Measurements from ENCODE around the gene CHID1.

The CHID1 gene

GRCh38 chr11:883527-883926 lies 27.1 kb downstream of the CHID1 start:
- no peak for DNase-seq

DNA sequence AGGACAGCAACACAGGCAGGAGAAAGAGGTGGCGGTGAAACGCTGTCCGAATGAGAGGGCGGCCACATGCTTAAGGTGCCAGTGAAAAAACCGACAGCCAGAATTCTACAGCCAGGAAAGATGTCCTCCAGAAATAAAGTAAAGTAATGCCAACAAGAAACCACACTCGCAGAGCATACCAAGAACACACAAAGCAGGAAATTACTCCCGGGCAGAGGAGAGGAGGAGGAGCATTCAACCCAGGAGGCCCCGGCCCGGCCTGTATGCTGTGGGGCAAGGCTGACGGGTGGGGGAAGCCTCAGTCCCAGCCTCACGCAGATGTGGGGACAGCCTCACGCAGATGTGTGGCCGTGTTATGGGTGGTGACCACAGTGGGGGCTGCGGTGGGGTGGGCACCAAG lies 28.0 kb downstream of the CHID1 start:
- DNase-seq, result no peak

GRCh38 chr11:880447-880846 lies 30.2 kb downstream of the CHID1 start:
- DNase-seq, result no peak

DNA sequence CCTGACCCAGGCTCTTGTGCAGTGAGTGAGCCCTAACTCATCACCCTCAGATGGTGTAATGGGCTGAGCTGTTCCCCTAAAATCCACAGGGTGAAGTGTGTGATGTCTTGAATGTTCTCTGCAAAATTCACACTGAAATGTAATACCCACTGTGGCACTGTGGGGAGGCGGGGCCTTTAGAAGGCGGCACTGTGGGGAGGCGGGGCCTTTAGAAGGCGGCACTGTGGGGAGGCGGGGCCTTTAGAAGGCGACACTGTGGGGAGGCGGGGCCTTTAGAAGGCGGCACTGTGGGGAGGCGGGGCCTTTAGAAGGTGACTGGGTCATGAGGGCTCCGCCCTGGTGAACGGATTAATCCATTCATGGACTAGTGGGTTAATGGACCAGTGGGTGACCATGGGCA lies 33.0 kb downstream of the CHID1 start:
- no peak for DNase-seq

DNA sequence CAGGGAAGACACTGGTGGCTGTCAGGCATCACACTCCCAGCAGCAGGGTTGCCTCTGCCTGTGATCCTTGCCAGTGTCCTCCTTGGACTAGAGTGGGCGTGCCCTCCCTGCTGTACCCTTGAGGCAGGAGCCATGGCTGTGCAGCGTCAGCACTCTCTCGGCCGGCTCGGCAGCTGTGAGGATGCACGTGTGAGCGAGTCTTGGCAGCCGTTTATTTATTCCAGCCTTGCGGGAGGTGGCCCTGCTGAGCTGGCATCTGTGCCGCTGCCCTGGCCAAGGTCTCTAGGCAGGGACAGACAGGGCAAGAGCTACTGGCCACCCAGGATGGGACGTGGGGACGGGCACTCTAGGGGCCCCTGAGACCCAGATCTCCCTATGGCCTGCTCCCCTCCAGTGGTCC lies 34.1 kb downstream of the CHID1 start:
- no peak for DNase-seq

GRCh38 chr11:875769-876301 lies 34.8 kb downstream of the CHID1 start:
- DNase-seq, result no peak

GRCh38 chr11:875203-875602 lies 35.4 kb downstream of the CHID1 start:
- DNase-seq, result no peak

DNA sequence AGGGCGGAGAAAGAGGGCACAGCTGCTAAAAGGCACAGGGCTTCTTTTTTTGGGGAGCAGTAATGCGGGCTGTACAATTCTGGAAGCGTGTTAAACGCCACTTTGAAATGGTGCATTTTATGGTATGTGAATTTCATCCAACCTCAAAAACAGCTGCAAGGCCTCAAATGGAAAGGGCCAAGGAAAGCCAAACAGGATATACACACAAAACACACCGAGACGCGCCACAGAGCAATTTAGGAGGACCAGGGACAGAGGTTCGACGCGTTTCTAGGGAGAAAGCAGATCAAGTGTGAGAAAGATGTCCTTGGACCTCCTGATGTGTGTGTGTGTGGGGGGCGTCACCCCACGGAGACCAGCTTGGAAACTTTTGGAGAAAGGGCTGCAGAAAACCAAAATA lies 36.9 kb downstream of the CHID1 start:
- no peak for DNase-seq

DNA sequence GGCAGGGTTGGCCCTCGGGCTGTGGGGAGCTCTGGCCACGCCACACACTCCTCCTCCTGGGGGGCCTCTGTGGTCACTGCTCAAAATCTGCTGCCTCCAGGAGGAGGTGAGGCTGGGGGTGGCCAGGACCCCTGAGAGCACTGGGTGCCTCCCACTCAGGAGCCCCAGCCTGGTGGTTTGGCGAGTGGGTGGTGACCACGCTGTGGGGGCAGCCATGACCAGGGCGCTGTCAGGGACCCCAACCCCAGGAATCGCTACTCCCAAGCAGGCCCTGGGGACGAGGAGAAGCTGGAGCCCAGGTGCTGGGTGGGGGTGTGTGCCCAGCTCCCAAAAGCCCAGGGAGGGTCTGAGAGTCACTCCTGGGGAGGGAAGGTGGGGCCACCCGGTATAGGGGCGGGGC lies 37.8 kb downstream of the CHID1 start:
- DNase-seq, result no peak

DNA sequence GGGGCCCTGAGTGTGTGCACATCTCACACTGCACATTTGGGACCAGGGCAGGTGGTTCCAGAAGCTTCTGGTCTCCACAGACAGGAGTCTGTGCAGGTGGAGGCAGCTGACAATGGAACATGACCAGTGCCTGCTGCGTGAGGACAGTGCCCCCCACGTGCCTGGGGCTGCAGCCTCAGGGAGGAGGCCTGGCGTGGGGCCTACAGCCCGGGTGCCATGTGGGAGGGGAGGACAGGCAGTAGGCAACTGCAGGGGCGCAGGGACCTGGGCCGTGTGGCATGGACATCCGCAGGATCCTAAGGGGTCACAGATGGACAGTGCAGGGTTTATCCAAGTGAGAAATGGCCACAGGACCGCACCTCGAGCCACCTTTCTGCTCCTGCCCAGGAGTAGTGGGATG lies 39.1 kb downstream of the CHID1 start:
- DNase-seq, result no peak

DNA sequence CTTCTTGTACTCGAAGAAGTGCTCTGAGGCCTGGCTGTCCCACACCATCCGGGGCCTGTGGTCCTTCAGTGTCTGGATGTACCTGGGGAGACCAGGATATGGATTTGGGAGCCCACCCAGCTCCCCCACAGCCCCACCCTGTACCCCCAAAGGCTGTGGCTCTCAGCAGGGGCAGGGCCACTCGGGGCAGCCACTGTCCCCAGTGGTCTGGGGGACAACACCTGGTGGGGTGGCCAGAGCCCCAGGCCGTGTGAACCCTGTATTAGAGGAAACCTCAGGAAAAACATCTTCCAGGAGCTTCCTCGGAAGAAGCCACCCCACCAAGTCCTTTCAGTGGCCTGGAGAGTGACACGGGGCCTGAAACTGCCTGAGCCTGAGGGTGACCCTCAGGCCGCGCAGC lies 40.2 kb downstream of the CHID1 start:
- no peak for DNase-seq

- DNase-seq, result peak; percentile 2
Observed at GRCh38 chr11:870127-870413, 40.5 kb downstream of the CHID1 start.

GRCh38 chr11:869399-870126 lies 41.0 kb downstream of the CHID1 start:
- DNase-seq, result no peak

DNA sequence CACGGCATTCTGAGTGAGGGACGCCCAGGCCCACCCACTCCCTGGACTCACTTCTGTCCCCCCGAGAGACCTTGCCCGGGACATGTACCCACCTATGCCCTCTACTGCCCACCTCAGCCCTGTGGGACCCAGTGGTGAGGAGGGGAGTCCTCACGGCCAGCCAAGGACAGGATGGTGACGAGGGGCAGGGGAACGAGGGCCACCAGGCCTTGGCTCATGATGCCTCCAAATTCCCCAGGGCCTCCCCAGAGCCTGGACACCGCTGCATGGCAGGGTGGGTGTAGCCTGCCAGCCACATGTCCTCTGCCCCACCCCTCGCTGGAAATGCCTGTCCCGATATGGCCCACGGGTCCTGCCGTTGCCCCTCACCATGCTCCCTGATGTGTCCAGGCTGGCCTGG lies 41.8 kb downstream of the CHID1 start:
- no peak for DNase-seq

- DNase-seq, result no peak
Observed at GRCh38 chr11:868394-868793, 42.2 kb downstream of the CHID1 start.

- DNase-seq, result no peak
Observed at GRCh38 chr11:867856-868358, 42.7 kb downstream of the CHID1 start.

DNA sequence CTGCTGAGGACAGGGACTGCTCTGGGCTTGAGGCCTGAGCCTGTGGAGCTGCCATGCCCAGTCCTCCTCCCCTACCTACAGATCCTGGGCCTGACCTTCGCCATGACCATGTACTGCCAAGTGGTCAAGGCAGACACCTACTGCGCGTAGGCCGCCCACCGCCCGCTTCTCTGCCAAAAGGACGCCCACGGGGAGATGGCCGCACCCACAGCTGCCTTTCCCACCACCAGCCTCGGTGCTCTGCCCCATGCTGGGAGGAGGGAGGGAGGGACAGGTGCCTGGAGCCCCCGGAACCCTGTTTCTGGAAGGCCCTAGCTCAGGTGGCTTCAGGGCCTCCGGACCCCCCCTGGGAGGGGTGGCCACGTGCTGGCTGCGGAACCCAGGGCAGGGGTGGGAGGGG lies 44.1 kb downstream of the CHID1 start:
- no peak for DNase-seq

GRCh38 chr11:865462-866430 lies 44.9 kb downstream of the CHID1 start:
- no peak for DNase-seq

- DNase-seq, result no peak
Observed at GRCh38 chr11:864898-865297, 45.7 kb downstream of the CHID1 start.

DNA sequence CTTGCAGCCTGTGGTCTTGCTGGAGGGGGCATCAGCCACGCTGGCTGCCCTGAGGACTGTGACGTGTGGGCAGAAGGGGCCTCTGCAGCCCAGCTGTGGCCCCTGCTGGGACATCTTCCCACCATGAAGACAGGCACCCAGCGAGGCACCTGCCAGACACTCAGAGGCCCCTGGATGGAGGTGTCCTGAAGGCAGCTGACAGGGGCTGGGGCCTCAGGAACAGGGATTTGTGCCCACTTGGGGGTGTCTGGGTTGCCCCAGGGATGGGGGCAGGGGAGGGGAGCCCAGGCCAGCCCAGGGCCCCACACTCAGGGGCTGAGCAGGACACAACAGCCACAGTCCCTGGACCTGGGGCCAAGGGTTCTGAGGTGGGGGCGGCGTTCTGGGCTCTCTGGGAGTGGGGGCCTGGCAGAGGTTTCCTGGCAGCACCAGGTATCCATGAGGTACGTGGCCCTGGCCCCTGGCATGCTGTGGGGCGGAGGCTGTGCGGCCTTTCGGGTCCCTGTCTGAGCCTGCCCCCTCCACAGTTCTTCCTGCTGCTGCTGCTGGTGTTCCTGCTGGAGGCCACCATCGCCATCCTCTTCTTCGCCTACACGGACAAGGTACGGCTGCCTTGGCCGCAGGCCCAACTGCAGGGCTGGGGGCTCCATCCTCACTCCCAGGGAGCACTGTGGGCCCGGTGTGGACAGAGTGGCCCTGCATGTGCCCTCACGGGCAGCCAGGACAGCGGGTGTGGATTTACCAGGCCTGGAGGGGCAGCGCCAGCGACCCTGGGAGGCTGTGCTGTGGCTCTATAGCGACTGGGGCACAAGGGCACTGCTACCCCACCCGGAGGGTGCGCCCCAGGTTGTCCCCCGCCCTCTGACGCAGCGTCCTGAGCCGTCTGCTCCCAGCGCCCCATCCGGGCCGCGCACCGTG lies 46.4 kb downstream of the CHID1 start:
- no peak for DNase-seq

GRCh38 chr11:863023-863909 lies 47.3 kb downstream of the CHID1 start:
- no peak for DNase-seq

DNA sequence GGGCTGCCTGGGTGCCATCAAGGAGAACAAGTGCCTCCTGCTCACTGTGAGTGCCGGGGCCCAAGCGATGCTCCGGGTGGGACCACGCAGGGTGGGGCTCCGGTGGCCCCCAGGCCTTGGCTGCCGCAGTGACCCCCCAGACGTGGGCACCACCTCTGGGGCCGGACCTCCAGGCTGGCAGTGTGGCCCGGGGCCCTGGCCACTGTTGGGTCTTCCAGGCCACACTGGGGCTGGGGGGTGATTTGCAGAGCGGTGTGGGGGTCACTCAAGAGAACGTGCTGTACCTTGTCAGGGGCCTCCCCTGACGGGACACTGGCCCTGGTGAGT lies 48.0 kb downstream of the CHID1 start:
- DNase-seq, result no peak

Measured in kidney glomerular epithelial cell (primary cell).